GM18526 (cell line): ENCODE data around the gene SHISA9.

Experiments used
- POLR2A ChIP-seq: IDR thresholded peaks from 3 replicates; pipeline ENCODE4 v1.6.1; 2011; ENCODE audit not compliant: insufficient read length; ENCODE audit errors: extremely low read depth

Gene SHISA9

GRCh38 chr16:13193721-13194120 is 292.3 kb downstream of the SHISA9 start:
- no peak for TF ChIP-seq POLR2A

- TF ChIP-seq POLR2A: no peak
Measured at GRCh38 chr16:13194766-13195165, 293.4 kb downstream of the SHISA9 start.

- no peak for TF ChIP-seq POLR2A
Measured at GRCh38 chr16:13203725-13204124, 302.3 kb downstream of the SHISA9 start.

- no peak for TF ChIP-seq POLR2A
Measured at GRCh38 chr16:13205352-13205751, 304.0 kb downstream of the SHISA9 start.

- TF ChIP-seq POLR2A: no peak
Measured at GRCh38 chr16:13206606-13207005, 305.2 kb downstream of the SHISA9 start.

- no peak for TF ChIP-seq POLR2A
Measured at GRCh38 chr16:13207151-13207550, 305.8 kb downstream of the SHISA9 start.

GRCh38 chr16:13223666-13224065 is 322.3 kb downstream of the SHISA9 start:
- TF ChIP-seq POLR2A: no peak

- TF ChIP-seq POLR2A: no peak
Measured at GRCh38 chr16:13229039-13229438, 327.6 kb downstream of the SHISA9 start.

GRCh38 chr16:13231365-13231764 is 330.0 kb downstream of the SHISA9 start:
- TF ChIP-seq POLR2A: no peak

GRCh38 chr16:13234999-13235398 is 333.6 kb downstream of the SHISA9 start:
- no peak for TF ChIP-seq POLR2A

- no peak for TF ChIP-seq POLR2A
Measured at GRCh38 chr16:13236308-13236707, 334.9 kb downstream of the SHISA9 start.

- TF ChIP-seq POLR2A: no peak
Measured at GRCh38 chr16:13238182-13238581, 336.8 kb downstream of the SHISA9 start.

- no peak for TF ChIP-seq POLR2A
Measured at GRCh38 chr16:13242201-13242600, 340.8 kb downstream of the SHISA9 start.

GRCh38 chr16:13244770-13245169 is 343.4 kb downstream of the SHISA9 start:
- no peak for TF ChIP-seq POLR2A

GRCh38 chr16:13245713-13246377 is 344.4 kb downstream of the SHISA9 start:
- TF ChIP-seq POLR2A: no peak

- TF ChIP-seq POLR2A: no peak
Measured at GRCh38 chr16:13254998-13255614, 353.7 kb downstream of the SHISA9 start.
